Adrenal gland (tissue), 12 donors: ENCODE measurements around the gene ZFP57. TPM values are rescaled to one million over a fixed set of nuclear protein-coding genes. Genes with fewer than 3 reads are reported as not detected.
"Not testable (repeated sequence)": the region's sequence is repeated elsewhere in the genome, so short reads cannot be mapped to it uniquely, and the experiment has no call there.

ENCODE experiments used
- DNase-seq, 7 donors: peaks; one replicate each; pipeline ENCODE4 v3.0.0-alpha.2; 2019 to 2020
- H3K27ac ChIP-seq, 5 donors: fragments of 200-600 bp; sonication (generic) in 4 of 5; 1 replicate in 3 of 5; 2 replicates in 2 of 5; pipeline versions ENCODE4 v1.5.1 to v1.8.0; 2016 to 2020; ENCODE audit warnings: mild to moderate bottlenecking in 1 of 5
- H3K27me3 ChIP-seq: fragments of 200-600 bp; 2 replicates; pipeline ENCODE4 v1.8.0; 2021
- H3K36me3 ChIP-seq, 2 donors: fragments of 200-600 bp; replicated peaks in 1 of 2; 1 replicate in 1 of 2; 2 replicates in 1 of 2; pipeline versions ENCODE4 v1.5.1 to v1.8.0; 2018 to 2022
- H3K4me1 ChIP-seq, 2 donors: fragments of 200-600 bp; replicated peaks in 1 of 2; 1 replicate in 1 of 2; 2 replicates in 1 of 2; pipeline versions ENCODE4 v1.5.1 to v1.8.0; 2018 to 2021
- H3K4me3 ChIP-seq, 4 donors: fragments of 200-600 bp; sonication (generic) in 3 of 4; one replicate each; pipeline ENCODE4 v1.5.1; 2016 to 2018
- H3K9me3 ChIP-seq, 3 donors: fragments of 200-600 bp; sonication (generic) in 1 of 3; replicated peaks in 1 of 3; 1 replicate in 2 of 3; 2 replicates in 1 of 3; pipeline versions ENCODE4 v1.5.1 to v1.8.0; 2016 to 2021
- CTCF ChIP-seq, 6 experiments: fragments of 450-650 bp in 4 of 6; fragments of 200-600 bp in 2 of 6; sonication (generic) in 1 of 6; IDR thresholded peaks; 1 replicate in 5 of 6; 2 replicates in 1 of 6; pipeline versions ENCODE4 v1.5.1 to v1.8.0; 2016 to 2021; ENCODE audit warnings: antibody characterized with exemption in 6 of 6, mild to moderate bottlenecking in 2 of 6, moderate library complexity in 1 of 6
- POLR2A ChIP-seq, 2 donors: fragments of 450-650 bp; IDR thresholded peaks; one replicate each; pipeline ENCODE4 v1.6.1; 2017; ENCODE audit warnings: antibody characterized with exemption in 2 of 2, mild to moderate bottlenecking in 2 of 2, moderate library complexity in 1 of 2
- WGBS, 4 donors: extraction: QIAGEN DNeasy Blood & Tissue Kit in 2 of 4; methylation state at CpG; one replicate each; pipeline versions ENCODE4 v1.1.5 to v1.1.7; 2013 to 2017; 5-methylcytosine and 5-hydroxymethylcytosine counted together
- intact Hi-C, 2 donors: fragments of 100-400 bp; cut with DNase I; formaldehyde crosslinking; loops; one replicate each; pipeline versions ENCODE4 v1.14.1 to v1.15.0; 2022 to 2023
- polyA plus RNA-seq, 3 donors: library from polyadenylated mRNA; stranded (reverse); fragments of 200-250 nt in 2 of 3; fragments of 350-450 nt in 1 of 3; fragmentation: Illumina TruSeq in 1 of 3; extraction: RNeasy Lipid Tissue Mini Kit (QIAGEN cat#74804) in 1 of 3; gene quantifications; one replicate each; pipeline ENCODE4 v1.2.3, GENCODE V29; 2013 to 2014
- total RNA-seq, 9 donors: library from RNA; depleted of rRNA in 4 of 9; stranded (reverse); fragments of >200 nt in 4 of 9; fragments of 120-200 nt in 1 of 9; fragmentation: NEBNext Ultra II Directional in 1 of 9; extraction: Animal tissue kit (Norgen Biotek cat#: 25700) in 1 of 9; gene quantifications; one replicate each; pipeline versions ENCODE4 v1.1.0 to v1.2.4, GENCODE V29; 2013 to 2023
- donor health status: healthy with polysubstance abuse.
- donor health status: Bipolar disorder and iron deficiency.
- donor health status: DM: yes; HTN: yes; CAD: no.
- donor health status: DM: no; HTN: no; CAD: no.
- donor health status: DM: no; HTN: no; CAD: no.
- donor health status: DM: yes; HTN: yes; CAD: no.

Gene ZFP57
- total and polyA plus RNA-seq, 12 donors: 0.06 to 1.9 (median 0.96) TPM; not detected in 7

GRCh38 chr6:29674008-29674407 is 6.9 kb downstream of the ZFP57 start:
- no peaks in the 10 kb centered on the region for H3K9me3 ChIP-seq
- no peaks in the 10 kb centered on the region for H3K27me3 ChIP-seq
- H3K27ac ChIP-seq: no peak overlapping the region
- no peaks in the 10 kb centered on the region for H3K4me1 ChIP-seq
- H3K36me3 ChIP-seq: no peaks in the 10 kb centered on the region
- no peak for TF ChIP-seq CTCF (IDR thresholded peaks at IDR 0.05)
- no peak for TF ChIP-seq POLR2A (IDR thresholded peaks at IDR 0.05)
- H3K4me3 ChIP-seq: no peak overlapping the region
- WGBS, 4 donors: 82 to 91% (median 86%) methylated on average over 5 of the region's 5 CpGs
- no peak for DNase-seq
- intact Hi-C loops: no loop called here

GRCh38 chr6:29673161-29673560 is 7.8 kb downstream of the ZFP57 start:
- no peak for DNase-seq
- no peaks in the 10 kb centered on the region for H3K4me1 ChIP-seq
- no peak overlapping the region for H3K4me3 ChIP-seq
- no peaks in the 10 kb centered on the region for H3K9me3 ChIP-seq
- no peak overlapping the region for H3K27ac ChIP-seq
- TF ChIP-seq POLR2A (IDR thresholded peaks at IDR 0.05) (no peak), CTCF (IDR thresholded peaks at IDR 0.05) (no peak)
- no peaks in the 10 kb centered on the region for H3K27me3 ChIP-seq
- intact Hi-C loops: no loop called here
- 88 to 95% (median 92%) methylated on average over 11 to 12 of the region's 12 CpGs for WGBS, 4 donors
- no peaks in the 10 kb centered on the region for H3K36me3 ChIP-seq

- not testable (repeated sequence) for H3K4me3 ChIP-seq
Observed at GRCh38 chr6:29672116-29672515, 8.8 kb downstream of the ZFP57 start.

GRCh38 chr6:29671026-29671425 is 9.9 kb downstream of the ZFP57 start:
- TF ChIP-seq POLR2A (IDR thresholded peaks at IDR 0.05): no peak
- no peak for TF ChIP-seq CTCF (IDR thresholded peaks at IDR 0.05)
- no peaks in the 10 kb centered on the region for H3K4me1 ChIP-seq
- 14 to 27% (median 20%) methylated on average over 1 of the region's 1 CpG for WGBS, 4 donors
- intact Hi-C loops: no loop called here
- DNase-seq: peak; percentile 61 to 85 (median 71)
- H3K4me3 ChIP-seq: no peak overlapping the region
- H3K36me3 ChIP-seq: no peaks in the 10 kb centered on the region
- no peaks in the 10 kb centered on the region for H3K27me3 ChIP-seq
- no peaks in the 10 kb centered on the region for H3K9me3 ChIP-seq
- no peak overlapping the region for H3K27ac ChIP-seq

More at GRCh38 chr6:29672116-29672515, 8.8 kb downstream of the ZFP57 start:
- H3K36me3 ChIP-seq, H3K27me3 ChIP-seq, H3K9me3 ChIP-seq, DNase-seq, H3K27ac ChIP-seq, H3K4me1 ChIP-seq, intact Hi-C loops: not testable (repeated sequence)
- 81 to 92% (median 87%) methylated on average over 5 of the region's 5 CpGs for WGBS, 4 donors

GRCh38 chr6:29667158-29667557 is 13.8 kb downstream of the ZFP57 start:
- TF ChIP-seq CTCF (IDR thresholded peaks at IDR 0.05) (no peak), POLR2A (IDR thresholded peaks at IDR 0.05) (no peak)
- intact Hi-C loops: loop anchor here in 1 of 2 donors (5.0 kb wide), 1 partner anchor 440 kb away; no protein-coding TSS in a partner anchor
- H3K4me3 ChIP-seq: no peak overlapping the region
- DNase-seq: no peak
- H3K27me3 ChIP-seq: peaks cover 15% of the 10 kb centered on the region
- H3K36me3 ChIP-seq: no peaks in the 10 kb centered on the region
- no peaks in the 10 kb centered on the region for H3K4me1 ChIP-seq
- no peaks in the 10 kb centered on the region for H3K9me3 ChIP-seq
- H3K27ac ChIP-seq: no peak overlapping the region
- WGBS, 4 donors: 39 to 64% (median 57%) methylated on average over 5 of the region's 5 CpGs
